HG02610 (cell line): ENCODE data around the gene MSI2.

Experiments
- ATAC-seq: cut with Tn5 transposase; IDR thresholded peaks from one replicate; pipeline ENCODE4 v1.9.1; 2021; ENCODE audit warnings: mild to moderate bottlenecking, moderate library complexity; ENCODE audit not compliant: unreplicated experiment

MSI2 gene

DNA sequence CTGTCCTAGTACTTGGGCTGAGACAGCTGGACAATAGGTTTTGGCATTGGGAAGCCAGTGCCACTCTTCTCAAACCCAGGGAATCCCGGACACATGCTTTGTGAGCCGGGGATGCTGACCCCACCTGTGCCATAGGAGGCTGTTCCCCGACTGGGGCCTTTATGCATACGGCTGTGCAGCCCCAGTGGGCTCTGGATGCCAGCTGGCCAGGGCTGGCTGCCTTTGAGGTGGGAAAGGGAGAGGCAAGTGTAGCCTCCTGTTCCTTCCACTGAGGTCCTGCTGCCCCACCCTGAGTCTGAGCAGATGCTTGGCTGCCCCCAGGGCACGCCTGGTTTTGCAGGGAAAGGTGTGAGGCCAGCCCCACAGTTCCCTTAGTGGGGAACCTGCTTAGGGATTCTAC, 383.1 kb downstream of the MSI2 start:
- no peak for ATAC-seq

DNA sequence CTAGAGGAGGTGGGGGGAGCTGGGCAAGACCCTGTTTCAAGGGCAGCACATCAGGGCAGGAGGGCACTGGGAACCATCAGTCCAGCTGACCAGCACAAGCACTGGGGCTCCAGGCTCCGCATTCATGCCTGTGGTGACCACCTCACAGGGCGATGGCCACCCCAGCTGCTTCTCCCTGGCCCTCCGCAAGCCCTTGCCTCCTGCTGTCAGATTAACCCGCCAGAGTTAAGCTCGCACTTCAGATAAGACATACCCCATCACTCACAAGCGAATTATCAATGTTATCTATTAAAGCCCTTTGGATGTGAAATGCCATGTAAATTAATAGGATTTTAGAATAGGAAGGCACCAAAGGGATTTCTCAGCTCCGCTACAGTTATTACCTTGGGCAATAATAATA, 383.8 kb downstream of the MSI2 start:
- ATAC-seq = no peak

DNA sequence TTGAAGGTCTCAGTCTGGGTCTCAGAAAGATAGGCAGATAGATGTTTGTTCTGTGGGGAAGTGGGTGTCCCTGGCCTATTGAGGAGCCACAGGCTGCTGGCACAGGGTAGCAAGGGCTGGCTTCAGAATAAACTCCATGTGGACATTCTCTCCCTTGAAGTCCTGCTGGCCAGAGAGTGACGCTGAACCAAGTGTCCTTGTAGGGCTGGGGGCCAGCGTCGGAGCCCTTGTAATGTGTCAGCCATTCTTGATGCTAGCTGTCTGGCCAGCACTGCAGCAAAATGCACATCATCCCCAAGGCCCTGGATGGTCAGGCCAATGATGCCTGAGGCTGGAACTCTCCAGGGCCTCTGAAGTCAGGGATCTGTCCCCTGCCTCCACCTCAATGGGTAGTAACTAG, 385.4 kb downstream of the MSI2 start:
- no peak for ATAC-seq

DNA sequence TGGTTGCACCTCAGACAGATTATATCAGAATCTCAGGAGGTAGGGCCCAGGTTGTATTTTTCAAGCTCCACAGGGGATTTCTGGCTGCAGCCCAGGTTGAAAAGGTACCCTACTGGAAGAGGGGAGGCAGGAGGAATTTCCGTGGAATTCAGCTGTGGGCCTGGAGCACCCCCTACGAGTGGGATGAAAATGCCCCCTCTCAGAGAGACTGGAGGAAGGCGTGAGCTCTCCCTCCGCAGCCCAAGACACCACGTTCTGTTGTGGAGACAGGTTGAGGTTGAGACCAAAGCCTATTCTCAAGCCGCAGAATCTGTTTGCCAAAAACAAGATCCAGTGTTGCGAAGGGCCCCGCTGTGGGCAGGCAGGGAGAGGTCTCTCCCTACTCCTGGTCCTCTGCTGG, 386.7 kb downstream of the MSI2 start:
- ATAC-seq = no peak

- ATAC-seq = no peak
Observed at GRCh38 chr17:57644326-57644725, 388.0 kb downstream of the MSI2 start.

GRCh38 chr17:57645950-57646665, 389.8 kb downstream of the MSI2 start:
- ATAC-seq = no peak

- ATAC-seq = no peak
Observed at GRCh38 chr17:57648720-57649119, 392.4 kb downstream of the MSI2 start.

DNA sequence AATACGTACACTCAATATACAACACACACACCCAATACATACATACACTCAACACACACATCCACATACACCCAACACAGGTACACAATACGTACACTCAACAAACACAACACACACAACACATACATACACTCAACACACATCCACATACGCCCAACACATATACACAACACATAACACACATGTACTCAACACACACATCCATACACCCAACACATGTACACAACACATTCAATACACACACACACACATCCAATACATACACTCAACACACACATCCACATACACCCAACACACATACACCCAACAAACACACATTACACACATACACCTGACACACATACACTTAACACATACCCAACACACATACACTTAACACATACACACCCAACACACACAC, 392.9 kb downstream of the MSI2 start:
- no peak for ATAC-seq

- ATAC-seq = no peak
Observed at GRCh38 chr17:57649731-57650484, 393.6 kb downstream of the MSI2 start.

GRCh38 chr17:57650548-57650947, 394.2 kb downstream of the MSI2 start:
- ATAC-seq = no peak

DNA sequence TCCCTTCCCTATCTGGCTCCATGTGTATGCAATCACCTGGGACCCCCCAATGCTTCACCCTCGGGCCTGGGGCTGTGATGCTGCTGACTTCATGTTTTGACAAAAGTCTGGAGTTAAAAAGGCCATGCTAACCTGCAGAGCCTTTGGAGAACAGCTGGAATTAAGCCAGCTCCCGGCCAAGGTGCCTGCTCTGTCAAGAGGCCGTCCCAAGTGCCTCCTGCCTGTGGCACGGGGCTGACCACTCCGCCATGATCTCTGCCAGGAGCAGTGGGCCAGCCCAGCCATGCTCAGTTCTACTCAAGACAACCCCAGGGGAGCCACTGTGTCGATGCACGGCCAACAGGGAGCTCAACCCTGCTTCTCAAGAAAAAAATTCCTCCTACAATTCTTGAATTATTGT, 395.1 kb downstream of the MSI2 start:
- ATAC-seq = no peak

- no peak for ATAC-seq
Observed at GRCh38 chr17:57651996-57652395, 395.7 kb downstream of the MSI2 start.

- ATAC-seq = no peak
Observed at GRCh38 chr17:57652811-57653210, 396.5 kb downstream of the MSI2 start.

- no peak for ATAC-seq
Observed at GRCh38 chr17:57653279-57653678, 397.0 kb downstream of the MSI2 start.

DNA sequence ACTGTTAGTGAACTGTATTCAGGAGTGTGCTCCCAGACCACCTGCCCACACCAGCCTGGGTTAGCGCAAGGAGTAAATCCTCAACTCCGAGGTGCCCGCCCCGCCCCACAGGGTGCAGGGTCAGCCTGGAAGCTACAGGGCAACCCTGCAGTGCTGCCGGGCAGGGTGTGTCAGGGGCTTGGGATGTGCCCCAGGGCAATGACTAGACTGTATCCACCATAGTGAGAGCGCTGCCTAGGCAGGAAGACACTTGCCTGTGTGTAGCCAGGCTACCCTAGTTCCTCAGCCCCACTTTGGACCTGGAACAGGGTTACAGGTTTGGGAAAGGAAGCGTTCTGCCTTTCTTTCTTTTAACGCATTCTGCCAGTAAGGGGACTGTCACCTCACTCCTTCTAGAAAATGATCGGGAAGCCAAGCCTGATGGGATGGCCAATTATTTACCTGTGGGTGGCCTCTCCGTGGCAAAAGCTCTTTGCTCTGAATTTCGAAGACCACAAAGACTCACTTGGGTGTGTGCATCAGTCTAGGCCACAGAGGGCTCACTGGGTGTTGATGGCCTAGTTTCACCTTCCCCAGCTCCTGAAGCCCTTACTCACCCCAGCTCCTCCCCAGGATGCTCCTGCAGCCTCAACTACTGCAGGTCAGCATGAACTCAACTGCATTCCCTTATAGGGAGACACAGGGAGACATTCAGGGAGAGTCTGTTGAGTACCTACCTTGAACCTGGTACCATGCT, 397.9 kb downstream of the MSI2 start:
- no peak for ATAC-seq

DNA sequence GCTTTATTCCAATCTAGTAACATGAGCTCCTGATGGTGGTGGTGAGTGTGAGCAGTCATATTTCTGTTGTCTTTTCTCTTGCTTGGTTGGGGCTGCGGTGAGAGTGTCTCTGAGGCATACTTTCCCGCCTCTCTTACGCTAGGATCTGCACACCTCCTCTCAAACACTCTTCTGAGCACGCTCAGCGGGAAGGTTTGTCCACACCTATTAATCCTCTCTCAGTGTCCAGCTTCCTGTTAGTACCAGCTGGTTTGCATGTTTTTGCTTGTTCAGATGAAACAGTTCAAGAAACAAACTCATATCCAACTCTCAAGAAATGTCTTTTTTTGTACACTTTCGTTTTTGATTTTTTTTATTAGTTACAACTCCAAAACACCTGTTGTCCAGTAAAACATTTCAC, 399.2 kb downstream of the MSI2 start:
- no peak for ATAC-seq

- no peak for ATAC-seq
Observed at GRCh38 chr17:57657211-57657610, 400.9 kb downstream of the MSI2 start.

GRCh38 chr17:57662041-57662440, 405.7 kb downstream of the MSI2 start:
- ATAC-seq = no peak

- no peak for ATAC-seq
Observed at GRCh38 chr17:57662644-57663308, 406.5 kb downstream of the MSI2 start.

DNA sequence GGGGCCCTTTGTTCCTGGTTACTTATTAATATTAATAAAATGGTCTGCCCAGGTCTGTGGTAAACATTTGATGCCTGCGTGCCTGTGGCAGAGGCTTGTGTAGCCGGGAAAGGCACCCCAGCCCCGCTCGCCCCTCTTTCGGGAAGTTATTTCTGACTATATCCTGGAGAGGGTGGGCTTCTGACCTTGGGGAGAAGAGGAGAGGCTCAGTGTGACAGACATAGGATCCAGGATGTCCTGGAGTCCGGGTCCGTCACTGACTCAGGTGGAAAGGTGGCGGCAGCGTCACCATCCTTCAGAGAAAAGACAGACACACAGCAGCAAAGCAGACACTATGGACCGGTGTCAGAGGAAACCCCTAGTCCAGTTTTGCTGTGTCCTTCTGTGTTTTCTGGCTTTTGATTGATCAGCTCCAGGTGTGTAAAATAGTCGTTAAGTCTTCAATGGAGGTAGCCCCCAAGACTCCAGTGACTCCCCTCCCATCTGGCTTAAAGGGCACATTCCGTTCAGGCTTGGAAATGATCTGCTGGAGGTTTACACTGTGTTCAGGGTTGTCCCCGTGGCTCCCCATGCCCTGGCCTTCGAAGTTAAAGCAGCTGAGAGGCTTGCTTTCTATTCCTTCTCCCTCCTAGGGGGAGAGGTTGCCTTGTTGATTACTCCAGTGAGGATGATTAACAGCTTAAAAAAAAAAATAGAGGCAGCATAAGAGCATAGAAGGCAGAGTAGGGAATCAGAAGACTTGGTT, 407.2 kb downstream of the MSI2 start:
- no peak for ATAC-seq

GRCh38 chr17:57665128-57665527, 408.8 kb downstream of the MSI2 start:
- no peak for ATAC-seq
